ENCODE measurements around the gene TMEM125. TPM values are rescaled to one million over a fixed set of nuclear protein-coding genes. Genes with fewer than 3 reads are reported as not detected.

TMEM125 gene
- total RNA-seq, 1 experiment from 2014 or later: 21.5 TPM

DNA sequence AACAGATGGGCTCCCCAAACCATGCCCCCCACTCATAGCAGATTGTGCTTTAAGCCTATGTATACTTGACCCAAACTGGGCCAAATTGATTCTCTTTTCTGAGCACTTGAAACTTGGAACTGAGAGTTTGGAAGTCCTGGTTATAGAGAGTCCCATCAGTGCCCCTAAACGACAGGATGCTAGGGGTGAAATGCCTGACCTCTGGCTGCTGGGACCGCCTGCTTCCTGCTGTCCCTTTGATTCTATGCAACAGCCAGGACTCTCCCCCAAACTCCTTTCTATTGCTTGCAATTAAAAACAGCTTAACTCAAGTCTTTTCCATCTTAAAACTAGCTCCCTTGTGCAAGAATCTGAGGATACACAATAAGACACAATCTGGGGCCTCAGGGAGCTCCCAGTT lies 10.9 kb downstream of the TMEM125 start:
- Mint-ChIP-seq H3K4me3 (no peak overlapping the region), H3K4me1 (peaks cover 25% of the 10 kb centered on the region), H3K27ac (no peak overlapping the region), H3K9me3 (no peaks in the 10 kb centered on the region), H3K27me3 (ENCODE audit: low read depth) (no peaks in the 10 kb centered on the region), H3K36me3 (peaks cover 19% of the 10 kb centered on the region)
- ATAC-seq (no peak), DNase-seq (ENCODE audit: low spot score) (no peak)
- POLR2A ChIA-PET: no interaction called here
- TF ChIP-seq ZBTB21 (CRISPR knock-in tag; IDR thresholded peaks at IDR 0.05; ENCODE audit: borderline replicate concordance): no peak
- TF ChIP-seq ETV6 (CRISPR knock-in tag; IDR thresholded peaks at IDR 0.05): no peak
- TF ChIP-seq, protein P1, sequence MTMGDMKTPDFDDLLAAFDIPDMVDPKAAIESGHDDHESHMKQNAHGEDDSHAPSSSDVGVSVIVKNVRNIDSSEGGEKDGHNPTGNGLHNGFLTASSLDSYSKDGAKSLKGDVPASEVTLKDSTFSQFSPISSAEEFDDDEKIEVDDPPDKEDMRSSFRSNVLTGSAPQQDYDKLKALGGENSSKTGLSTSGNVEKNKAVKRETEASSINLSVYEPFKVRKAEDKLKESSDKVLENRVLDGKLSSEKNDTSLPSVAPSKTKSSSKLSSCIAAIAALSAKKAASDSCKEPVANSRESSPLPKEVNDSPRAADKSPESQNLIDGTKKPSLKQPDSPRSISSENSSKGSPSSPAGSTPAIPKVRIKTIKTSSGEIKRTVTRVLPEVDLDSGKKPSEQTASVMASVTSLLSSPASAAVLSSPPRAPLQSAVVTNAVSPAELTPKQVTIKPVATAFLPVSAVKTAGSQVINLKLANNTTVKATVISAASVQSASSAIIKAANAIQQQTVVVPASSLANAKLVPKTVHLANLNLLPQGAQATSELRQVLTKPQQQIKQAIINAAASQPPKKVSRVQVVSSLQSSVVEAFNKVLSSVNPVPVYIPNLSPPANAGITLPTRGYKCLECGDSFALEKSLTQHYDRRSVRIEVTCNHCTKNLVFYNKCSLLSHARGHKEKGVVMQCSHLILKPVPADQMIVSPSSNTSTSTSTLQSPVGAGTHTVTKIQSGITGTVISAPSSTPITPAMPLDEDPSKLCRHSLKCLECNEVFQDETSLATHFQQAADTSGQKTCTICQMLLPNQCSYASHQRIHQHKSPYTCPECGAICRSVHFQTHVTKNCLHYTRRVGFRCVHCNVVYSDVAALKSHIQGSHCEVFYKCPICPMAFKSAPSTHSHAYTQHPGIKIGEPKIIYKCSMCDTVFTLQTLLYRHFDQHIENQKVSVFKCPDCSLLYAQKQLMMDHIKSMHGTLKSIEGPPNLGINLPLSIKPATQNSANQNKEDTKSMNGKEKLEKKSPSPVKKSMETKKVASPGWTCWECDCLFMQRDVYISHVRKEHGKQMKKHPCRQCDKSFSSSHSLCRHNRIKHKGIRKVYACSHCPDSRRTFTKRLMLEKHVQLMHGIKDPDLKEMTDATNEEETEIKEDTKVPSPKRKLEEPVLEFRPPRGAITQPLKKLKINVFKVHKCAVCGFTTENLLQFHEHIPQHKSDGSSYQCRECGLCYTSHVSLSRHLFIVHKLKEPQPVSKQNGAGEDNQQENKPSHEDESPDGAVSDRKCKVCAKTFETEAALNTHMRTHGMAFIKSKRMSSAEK (CRISPR knock-in tag; IDR thresholded peaks at IDR 0.05; ENCODE audit: borderline replicate concordance): no peak
- TF ChIP-seq, protein P2, sequence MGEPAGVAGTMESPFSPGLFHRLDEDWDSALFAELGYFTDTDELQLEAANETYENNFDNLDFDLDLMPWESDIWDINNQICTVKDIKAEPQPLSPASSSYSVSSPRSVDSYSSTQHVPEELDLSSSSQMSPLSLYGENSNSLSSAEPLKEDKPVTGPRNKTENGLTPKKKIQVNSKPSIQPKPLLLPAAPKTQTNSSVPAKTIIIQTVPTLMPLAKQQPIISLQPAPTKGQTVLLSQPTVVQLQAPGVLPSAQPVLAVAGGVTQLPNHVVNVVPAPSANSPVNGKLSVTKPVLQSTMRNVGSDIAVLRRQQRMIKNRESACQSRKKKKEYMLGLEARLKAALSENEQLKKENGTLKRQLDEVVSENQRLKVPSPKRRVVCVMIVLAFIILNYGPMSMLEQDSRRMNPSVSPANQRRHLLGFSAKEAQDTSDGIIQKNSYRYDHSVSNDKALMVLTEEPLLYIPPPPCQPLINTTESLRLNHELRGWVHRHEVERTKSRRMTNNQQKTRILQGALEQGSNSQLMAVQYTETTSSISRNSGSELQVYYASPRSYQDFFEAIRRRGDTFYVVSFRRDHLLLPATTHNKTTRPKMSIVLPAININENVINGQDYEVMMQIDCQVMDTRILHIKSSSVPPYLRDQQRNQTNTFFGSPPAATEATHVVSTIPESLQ (CRISPR knock-in tag; IDR thresholded peaks at IDR 0.05): no peak
- TF ChIP-seq NFATC4 (CRISPR knock-in tag; IDR thresholded peaks at IDR 0.05): no peak
- TF ChIP-seq, protein P3, sequence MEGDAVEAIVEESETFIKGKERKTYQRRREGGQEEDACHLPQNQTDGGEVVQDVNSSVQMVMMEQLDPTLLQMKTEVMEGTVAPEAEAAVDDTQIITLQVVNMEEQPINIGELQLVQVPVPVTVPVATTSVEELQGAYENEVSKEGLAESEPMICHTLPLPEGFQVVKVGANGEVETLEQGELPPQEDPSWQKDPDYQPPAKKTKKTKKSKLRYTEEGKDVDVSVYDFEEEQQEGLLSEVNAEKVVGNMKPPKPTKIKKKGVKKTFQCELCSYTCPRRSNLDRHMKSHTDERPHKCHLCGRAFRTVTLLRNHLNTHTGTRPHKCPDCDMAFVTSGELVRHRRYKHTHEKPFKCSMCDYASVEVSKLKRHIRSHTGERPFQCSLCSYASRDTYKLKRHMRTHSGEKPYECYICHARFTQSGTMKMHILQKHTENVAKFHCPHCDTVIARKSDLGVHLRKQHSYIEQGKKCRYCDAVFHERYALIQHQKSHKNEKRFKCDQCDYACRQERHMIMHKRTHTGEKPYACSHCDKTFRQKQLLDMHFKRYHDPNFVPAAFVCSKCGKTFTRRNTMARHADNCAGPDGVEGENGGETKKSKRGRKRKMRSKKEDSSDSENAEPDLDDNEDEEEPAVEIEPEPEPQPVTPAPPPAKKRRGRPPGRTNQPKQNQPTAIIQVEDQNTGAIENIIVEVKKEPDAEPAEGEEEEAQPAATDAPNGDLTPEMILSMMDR (IDR thresholded peaks at IDR 0.05): no peak
- TF ChIP-seq, protein P4, sequence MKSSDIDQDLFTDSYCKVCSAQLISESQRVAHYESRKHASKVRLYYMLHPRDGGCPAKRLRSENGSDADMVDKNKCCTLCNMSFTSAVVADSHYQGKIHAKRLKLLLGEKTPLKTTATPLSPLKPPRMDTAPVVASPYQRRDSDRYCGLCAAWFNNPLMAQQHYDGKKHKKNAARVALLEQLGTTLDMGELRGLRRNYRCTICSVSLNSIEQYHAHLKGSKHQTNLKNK (CRISPR knock-in tag; IDR thresholded peaks at IDR 0.05): no peak
- no peak for TF ChIP-seq FOXJ3 (CRISPR knock-in tag; IDR thresholded peaks at IDR 0.05; ENCODE audit: borderline replicate concordance)
- TF ChIP-seq GTF2I (CRISPR knock-in tag; conservative IDR thresholded peaks at IDR 0.05): no peak
- no peak for TF ChIP-seq HMGA2 (CRISPR knock-in tag; IDR thresholded peaks at IDR 0.05)
- CTCF ChIA-PET: no interaction called here

DNA sequence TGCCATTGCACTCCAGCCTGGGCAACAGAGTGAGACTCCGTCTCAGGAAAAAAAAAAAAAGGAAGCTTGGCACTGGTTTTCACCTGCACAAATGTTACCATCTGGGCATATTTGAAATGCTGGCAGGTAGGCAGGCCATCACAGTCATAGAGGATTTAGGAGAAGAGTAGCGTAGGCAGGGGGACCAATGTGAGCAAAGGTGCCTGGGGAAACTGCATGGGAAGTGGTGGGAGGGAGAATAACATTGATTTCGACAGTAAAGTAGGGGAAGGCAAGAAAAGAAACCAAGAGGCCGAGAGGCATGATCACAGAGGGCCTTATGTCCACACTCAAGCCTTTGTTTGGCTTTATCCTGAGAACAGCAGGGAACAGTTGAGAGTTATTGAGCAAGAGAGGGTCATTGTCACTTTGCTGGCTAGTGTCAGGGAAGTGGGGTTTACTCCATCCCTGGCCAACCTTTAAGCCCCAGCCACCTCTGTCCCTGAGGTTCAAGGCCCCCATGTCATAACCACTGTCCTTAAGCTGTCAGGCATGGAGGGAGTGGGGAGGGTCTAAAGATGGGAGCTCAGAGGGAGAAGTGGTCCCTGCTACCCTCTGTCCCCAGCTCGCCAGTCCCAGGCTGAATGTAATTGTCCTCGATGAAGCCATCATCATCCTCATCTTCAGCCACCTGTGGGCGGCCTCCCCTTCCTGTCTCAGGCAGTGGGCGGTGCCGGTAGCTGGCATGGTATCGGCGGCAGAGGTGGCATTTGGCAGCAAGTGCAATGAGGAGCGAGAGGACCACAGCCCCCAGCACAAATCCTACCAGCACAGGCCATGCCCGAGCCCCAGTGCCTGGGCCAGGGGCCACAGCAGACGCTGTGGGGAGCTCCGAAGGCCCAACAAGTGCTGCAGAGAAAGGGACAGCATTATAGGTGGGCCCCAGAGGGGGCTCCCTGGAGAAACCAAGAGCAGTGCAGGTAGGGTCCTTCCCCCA lies 12.7 kb downstream of the TMEM125 start:
- H3K27ac Mint-ChIP-seq: no peak overlapping the region
- H3K4me3 Mint-ChIP-seq: no peak overlapping the region

More for the DNA sequence above, 12.7 kb downstream of the TMEM125 start:
- H3K27me3 Mint-ChIP-seq (ENCODE audit: low read depth): no peaks in the 10 kb centered on the region
- H3K4me1 Mint-ChIP-seq: peaks cover 36% of the 10 kb centered on the region
- TF ChIP-seq, protein P5, sequence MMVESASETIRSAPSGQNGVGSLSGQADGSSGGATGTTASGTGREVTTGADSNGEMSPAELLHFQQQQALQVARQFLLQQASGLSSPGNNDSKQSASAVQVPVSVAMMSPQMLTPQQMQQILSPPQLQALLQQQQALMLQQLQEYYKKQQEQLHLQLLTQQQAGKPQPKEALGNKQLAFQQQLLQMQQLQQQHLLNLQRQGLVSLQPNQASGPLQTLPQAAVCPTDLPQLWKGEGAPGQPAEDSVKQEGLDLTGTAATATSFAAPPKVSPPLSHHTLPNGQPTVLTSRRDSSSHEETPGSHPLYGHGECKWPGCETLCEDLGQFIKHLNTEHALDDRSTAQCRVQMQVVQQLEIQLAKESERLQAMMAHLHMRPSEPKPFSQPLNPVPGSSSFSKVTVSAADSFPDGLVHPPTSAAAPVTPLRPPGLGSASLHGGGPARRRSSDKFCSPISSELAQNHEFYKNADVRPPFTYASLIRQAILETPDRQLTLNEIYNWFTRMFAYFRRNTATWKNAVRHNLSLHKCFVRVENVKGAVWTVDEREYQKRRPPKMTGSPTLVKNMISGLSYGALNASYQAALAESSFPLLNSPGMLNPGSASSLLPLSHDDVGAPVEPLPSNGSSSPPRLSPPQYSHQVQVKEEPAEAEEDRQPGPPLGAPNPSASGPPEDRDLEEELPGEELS (CRISPR knock-in tag; IDR thresholded peaks at IDR 0.05): no peak
- TF ChIP-seq ZNF671 (CRISPR knock-in tag; IDR thresholded peaks at IDR 0.05) (no peak), GABPB1 (CRISPR knock-in tag; IDR thresholded peaks at IDR 0.05) (peak; percentile 39; the same call in 1 of the 2 replicates), FOXP1 (CRISPR knock-in tag; IDR thresholded peaks at IDR 0.05; ENCODE audit: borderline replicate concordance) (no peak), FOXK1 (CRISPR knock-in tag; IDR thresholded peaks at IDR 0.05) (no peak), TEAD4 (CRISPR knock-in tag; IDR thresholded peaks at IDR 0.05) (no peak), CREM (CRISPR knock-in tag; IDR thresholded peaks at IDR 0.05) (no peak)
- POLR2A ChIA-PET: interaction anchor here (0.9 kb wide), 1 partner anchor 14 kb away, joined by 4 read pairs; no protein-coding TSS in a partner anchor
- CTCF ChIA-PET: interaction anchor here (0.5 kb wide), 1 partner anchor 316 kb away, joined by 3 read pairs; no protein-coding TSS in a partner anchor
- ATAC-seq (no peak), DNase-seq (ENCODE audit: low spot score) (no peak)
- H3K9me3 Mint-ChIP-seq: no peaks in the 10 kb centered on the region
- H3K36me3 Mint-ChIP-seq: peaks cover 19% of the 10 kb centered on the region

Data from WTC11 (cell line).